Cardiac fibroblast (primary cell): ENCODE results near the gene DDX46.

Experiments
- DNase-seq, 2 donors: peaks; one replicate each; pipeline versions ENCODE4 v3.0.0 to v3.0.0-alpha.2; 2010; ENCODE audit warnings: low read depth in 2 of 2
- H3K4me3 ChIP-seq, 2 donors: replicated peaks in 1 of 2; 1 replicate in 1 of 2; 2 replicates in 1 of 2; pipeline ENCODE4 v1.5.1; 2011; ENCODE audit warnings: low read depth in 2 of 2, low read length in 2 of 2, mild to moderate bottlenecking in 2 of 2, moderate library complexity in 1 of 2
- CTCF ChIP-seq: IDR thresholded peaks from one replicate; pipeline ENCODE4 v1.5.1; 2011; ENCODE audit warnings: low read depth, mild to moderate bottlenecking, low read length, inconsistent platforms

The DDX46 gene

DNA sequence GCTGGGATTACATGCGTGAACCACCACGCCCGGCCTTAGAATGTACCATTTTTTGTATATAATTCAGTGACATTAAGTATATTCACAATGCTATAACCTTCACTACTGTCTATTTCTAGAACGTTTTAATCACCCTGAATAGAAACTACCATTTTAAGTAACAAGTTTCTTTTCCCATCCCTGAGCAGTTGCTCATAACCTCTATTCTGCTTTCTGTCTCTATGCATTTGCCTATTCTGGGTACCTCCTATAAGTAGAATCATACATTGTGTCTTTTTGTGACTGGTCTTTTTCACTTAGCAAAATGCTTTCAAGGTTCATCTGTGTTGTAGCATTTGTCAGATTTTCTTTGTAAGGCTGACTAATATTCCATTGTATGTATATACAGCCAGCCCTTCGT is 39.9 kb downstream of the DDX46 start:
- no peak for DNase-seq
- no peak overlapping the region for H3K4me3 ChIP-seq
- no peak for TF ChIP-seq CTCF

- TF ChIP-seq CTCF = no peak
- no peak overlapping the region for H3K4me3 ChIP-seq
- no peak for DNase-seq
These were observed 45.2 kb downstream of the DDX46 start for GRCh38 chr5:134803821-134804220.

DNA sequence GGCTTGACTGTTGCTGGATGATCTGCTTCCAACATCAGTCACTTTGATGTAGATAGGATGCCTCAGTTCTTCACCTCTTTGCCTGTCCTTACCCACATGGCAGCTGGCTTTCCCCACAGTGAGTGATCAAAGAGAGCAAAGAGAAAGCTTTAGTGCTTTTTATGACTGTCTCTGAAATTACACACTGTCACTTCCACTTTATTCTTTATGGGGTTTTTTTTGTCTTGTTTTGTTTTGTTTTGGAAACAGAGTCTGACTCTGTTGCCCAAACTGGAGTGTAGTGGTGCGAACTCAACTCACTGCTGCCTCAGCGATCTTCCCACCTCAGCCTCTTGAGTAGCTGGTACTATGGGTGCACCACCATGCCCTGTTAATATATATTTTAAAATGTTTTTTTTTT is 54.8 kb downstream of the DDX46 start:
- no peak for TF ChIP-seq CTCF
- no peak overlapping the region for H3K4me3 ChIP-seq
- no peak for DNase-seq

GRCh38 chr5:134813827-134814226 is 55.2 kb downstream of the DDX46 start:
- TF ChIP-seq CTCF = no peak
- no peak for DNase-seq
- no peak overlapping the region for H3K4me3 ChIP-seq

- DNase-seq = no peak
- TF ChIP-seq CTCF = no peak
- H3K4me3 ChIP-seq = no peak overlapping the region
These were observed 58.4 kb downstream of the DDX46 start for GRCh38 chr5:134817006-134817405.

- TF ChIP-seq CTCF = no peak
- no peak for DNase-seq
- H3K4me3 ChIP-seq = no peak overlapping the region
These were observed 60.2 kb downstream of the DDX46 start for GRCh38 chr5:134818776-134819175.

- H3K4me3 ChIP-seq = no peak overlapping the region
- TF ChIP-seq CTCF = no peak
- DNase-seq = no peak
These were observed 60.9 kb downstream of the DDX46 start for GRCh38 chr5:134819407-134819963.
